Measurements from ENCODE around the gene BAIAP3.

The BAIAP3 gene

GRCh38 chr16:1286513-1287094 lies 46.8 kb upstream of the BAIAP3 start:
- DNase-seq (no peak), ATAC-seq (ENCODE audit: insufficient read depth, low read depth) (no peak)
- no peak overlapping the region for H3K4me2 ChIP-seq (ENCODE audit: insufficient read depth, low read length)
- no peaks in the 10 kb centered on the region for H3K9me3 ChIP-seq (ENCODE audit: insufficient read depth, low read length, severe bottlenecking)
- H2AFZ ChIP-seq (ENCODE audit: low read depth, low read length) = no peak overlapping the region
- H4K20me1 ChIP-seq (ENCODE audit: insufficient read depth, low read length) = no peaks in the 10 kb centered on the region
- no peaks in the 10 kb centered on the region for H3K79me2 ChIP-seq (ENCODE audit: insufficient read depth, low read length)
- no peak for TF ChIP-seq EZH2 (IDR thresholded peaks at IDR 0.05; ENCODE audit: borderline replicate concordance, low read depth, low read length, severe bottlenecking)
- TF ChIP-seq CTCF (IDR thresholded peaks at IDR 0.05; ENCODE audit: borderline replicate concordance, extremely low read depth, low read length, poor library complexity, severe bottlenecking) = no peak
- no peak overlapping the region for H3K4me3 ChIP-seq (ENCODE audit: low read depth in 1 of 2, low read length in 2 of 2)
- no peak overlapping the region for H3K9ac ChIP-seq (ENCODE audit: low read depth, low read length)
- no peak overlapping the region for H3K27ac ChIP-seq (ENCODE audit: low read length)
- H3K36me3 ChIP-seq (ENCODE audit: insufficient read depth, low read length) = no peaks in the 10 kb centered on the region
- no peaks in the 10 kb centered on the region for H3K4me1 ChIP-seq (ENCODE audit: insufficient read depth, low read length)
- no peaks in the 10 kb centered on the region for H3K27me3 ChIP-seq (ENCODE audit: insufficient read depth, low read length, poor library complexity)

- Histone ChIP-seq H3K79me2 (ENCODE audit: insufficient read depth, low read length) (no peaks in the 10 kb centered on the region), H3K9ac (ENCODE audit: low read depth, low read length) (no peak overlapping the region), H4K20me1 (ENCODE audit: insufficient read depth, low read length) (no peaks in the 10 kb centered on the region), H2AFZ (ENCODE audit: low read depth, low read length) (no peak overlapping the region), H3K9me3 (ENCODE audit: insufficient read depth, low read length, severe bottlenecking) (no peaks in the 10 kb centered on the region), H3K4me3 (ENCODE audit: low read depth in 1 of 2, low read length in 2 of 2) (no peak overlapping the region), H3K36me3 (ENCODE audit: insufficient read depth, low read length) (no peaks in the 10 kb centered on the region), H3K27me3 (ENCODE audit: insufficient read depth, low read length, poor library complexity) (no peaks in the 10 kb centered on the region), H3K27ac (ENCODE audit: low read length) (no peak overlapping the region), H3K4me2 (ENCODE audit: insufficient read depth, low read length) (no peak overlapping the region), H3K4me1 (ENCODE audit: insufficient read depth, low read length) (no peaks in the 10 kb centered on the region)
- DNase-seq (no peak), ATAC-seq (ENCODE audit: insufficient read depth, low read depth) (no peak)
- TF ChIP-seq EZH2 (IDR thresholded peaks at IDR 0.05; ENCODE audit: borderline replicate concordance, low read depth, low read length, severe bottlenecking) = no peak
- TF ChIP-seq CTCF (IDR thresholded peaks at IDR 0.05; ENCODE audit: borderline replicate concordance, extremely low read depth, low read length, poor library complexity, severe bottlenecking) = no peak
Observed at GRCh38 chr16:1287982-1288670, 45.3 kb upstream of the BAIAP3 start.

DNA sequence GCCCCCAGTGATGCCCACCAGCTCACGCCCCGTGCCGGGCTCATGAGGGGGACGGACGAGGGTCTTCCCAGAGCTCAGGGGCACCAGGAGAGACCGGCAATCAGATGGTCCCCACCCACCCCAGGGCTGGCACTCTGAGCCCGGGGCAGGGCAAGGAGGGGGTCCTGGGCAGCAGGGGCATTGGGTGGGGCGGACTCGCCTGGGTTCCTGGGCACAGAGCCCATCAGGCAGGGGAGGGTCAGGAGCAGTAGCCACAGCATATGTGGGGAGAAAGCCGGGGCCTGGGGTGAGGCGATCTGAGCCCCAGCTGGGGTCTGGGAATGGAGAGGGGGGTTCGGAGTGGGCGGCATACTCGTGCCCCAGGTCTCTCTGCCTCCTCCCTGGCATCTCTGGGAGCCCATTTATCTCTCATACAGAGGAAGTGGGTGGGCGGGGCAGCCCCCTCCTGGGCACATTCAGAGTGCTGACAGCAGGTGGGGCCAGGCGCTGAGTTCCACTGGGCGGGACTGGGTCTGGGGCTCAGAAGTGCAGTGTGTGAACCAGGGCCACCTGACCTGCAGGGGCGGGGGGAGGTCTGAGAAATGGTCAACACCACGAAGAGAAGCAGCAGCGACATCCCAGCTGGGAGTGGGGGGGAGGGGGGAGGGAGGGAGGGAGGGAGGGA lies 44.5 kb upstream of the BAIAP3 start:
- no peak for TF ChIP-seq EZH2 (IDR thresholded peaks at IDR 0.05; ENCODE audit: borderline replicate concordance, low read depth, low read length, severe bottlenecking)
- Histone ChIP-seq H3K9me3 (ENCODE audit: insufficient read depth, low read length, severe bottlenecking) (no peaks in the 10 kb centered on the region), H3K9ac (ENCODE audit: low read depth, low read length) (no peak overlapping the region), H3K27me3 (ENCODE audit: insufficient read depth, low read length, poor library complexity) (no peaks in the 10 kb centered on the region), H3K4me2 (ENCODE audit: insufficient read depth, low read length) (no peak overlapping the region), H3K4me3 (ENCODE audit: low read depth in 1 of 2, low read length in 2 of 2) (no peak overlapping the region), H2AFZ (ENCODE audit: low read depth, low read length) (no peak overlapping the region), H3K36me3 (ENCODE audit: insufficient read depth, low read length) (no peaks in the 10 kb centered on the region), H3K79me2 (ENCODE audit: insufficient read depth, low read length) (no peaks in the 10 kb centered on the region), H3K27ac (ENCODE audit: low read length) (no peak overlapping the region), H4K20me1 (ENCODE audit: insufficient read depth, low read length) (no peaks in the 10 kb centered on the region), H3K4me1 (ENCODE audit: insufficient read depth, low read length) (no peaks in the 10 kb centered on the region)
- DNase-seq = peak; percentile 40
- peak; percentile 48; the same call in 2 of the 3 replicates for ATAC-seq (ENCODE audit: insufficient read depth, low read depth)

GRCh38 chr16:1289477-1289866 lies 44.0 kb upstream of the BAIAP3 start:
- no peaks in the 10 kb centered on the region for H3K27me3 ChIP-seq (ENCODE audit: insufficient read depth, low read length, poor library complexity)
- H2AFZ ChIP-seq (ENCODE audit: low read depth, low read length) = no peak overlapping the region
- no peak overlapping the region for H3K4me2 ChIP-seq (ENCODE audit: insufficient read depth, low read length)
- no peak overlapping the region for H3K27ac ChIP-seq (ENCODE audit: low read length)
- TF ChIP-seq EZH2 (IDR thresholded peaks at IDR 0.05; ENCODE audit: borderline replicate concordance, low read depth, low read length, severe bottlenecking) (no peak), CTCF (IDR thresholded peaks at IDR 0.05; ENCODE audit: borderline replicate concordance, extremely low read depth, low read length, poor library complexity, severe bottlenecking) (no peak)
- no peaks in the 10 kb centered on the region for H3K9me3 ChIP-seq (ENCODE audit: insufficient read depth, low read length, severe bottlenecking)
- ATAC-seq (ENCODE audit: insufficient read depth, low read depth) = no peak
- no peak overlapping the region for H3K9ac ChIP-seq (ENCODE audit: low read depth, low read length)
- no peak overlapping the region for H3K4me3 ChIP-seq (ENCODE audit: low read depth in 1 of 2, low read length in 2 of 2)
- no peaks in the 10 kb centered on the region for H3K79me2 ChIP-seq (ENCODE audit: insufficient read depth, low read length)
- H4K20me1 ChIP-seq (ENCODE audit: insufficient read depth, low read length) = no peaks in the 10 kb centered on the region
- H3K4me1 ChIP-seq (ENCODE audit: insufficient read depth, low read length) = no peaks in the 10 kb centered on the region
- no peaks in the 10 kb centered on the region for H3K36me3 ChIP-seq (ENCODE audit: insufficient read depth, low read length)
- DNase-seq = no peak
